Fibroblast of skin of abdomen (primary cell): Measurements from ENCODE around the gene APOB.

Source experiments
- DNase-seq: peaks from one replicate; pipeline ENCODE4 v3.0.0-alpha.2; 2013

The APOB gene

GRCh38 chr2:21002814-21003192 lies 41.1 kb downstream of the APOB start:
- no peak for DNase-seq

- DNase-seq = no peak
Observed at GRCh38 chr2:21001988-21002813, 41.7 kb downstream of the APOB start.

GRCh38 chr2:21001225-21001946 lies 42.5 kb downstream of the APOB start:
- DNase-seq = no peak

- no peak for DNase-seq
Observed at GRCh38 chr2:20999906-21000645, 43.8 kb downstream of the APOB start.

DNA sequence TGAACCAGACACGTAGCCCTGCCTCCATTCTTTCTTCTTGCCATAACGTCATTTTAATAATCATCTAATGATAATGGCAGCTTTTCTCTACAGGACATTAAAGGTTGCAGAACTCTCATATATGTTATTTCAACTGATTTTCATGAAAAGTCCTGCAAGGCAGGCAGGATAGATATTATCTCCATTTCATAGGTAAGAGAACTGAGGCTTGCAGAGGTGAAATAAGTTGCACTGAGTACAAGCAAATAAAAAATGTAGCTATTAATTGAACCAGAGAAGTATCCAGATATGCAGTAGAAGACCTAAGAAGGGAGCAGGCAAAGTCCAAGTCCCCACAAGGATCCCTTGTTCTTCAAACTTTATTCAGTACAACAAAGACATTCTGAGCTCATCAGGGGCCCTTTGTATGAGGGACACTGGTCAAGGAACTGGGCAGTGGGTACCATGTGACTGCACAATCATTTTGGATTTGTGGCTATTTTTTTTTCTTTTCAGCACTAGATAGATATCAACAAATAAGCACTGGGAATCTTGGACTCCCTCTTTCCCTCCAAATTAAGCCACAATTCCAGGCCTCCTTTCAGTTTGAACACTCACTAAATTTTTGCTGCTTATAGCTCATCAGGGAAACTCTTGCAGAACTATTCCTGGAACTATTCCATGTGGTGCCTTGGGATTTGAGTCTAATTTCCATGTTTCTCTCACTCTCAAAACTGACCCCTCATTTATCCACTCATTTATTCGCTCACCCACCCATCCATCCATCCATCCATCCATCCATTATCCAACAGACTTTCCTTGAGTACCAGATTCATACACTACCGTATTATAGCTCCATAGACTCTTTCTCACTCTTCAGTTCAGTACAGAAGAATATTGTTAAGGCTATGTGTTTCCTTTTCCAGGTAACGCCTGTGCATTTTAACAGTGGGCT lies 44.6 kb downstream of the APOB start:
- DNase-seq = no peak

- DNase-seq = no peak
Observed at GRCh38 chr2:20997953-20998722, 45.7 kb downstream of the APOB start.

DNA sequence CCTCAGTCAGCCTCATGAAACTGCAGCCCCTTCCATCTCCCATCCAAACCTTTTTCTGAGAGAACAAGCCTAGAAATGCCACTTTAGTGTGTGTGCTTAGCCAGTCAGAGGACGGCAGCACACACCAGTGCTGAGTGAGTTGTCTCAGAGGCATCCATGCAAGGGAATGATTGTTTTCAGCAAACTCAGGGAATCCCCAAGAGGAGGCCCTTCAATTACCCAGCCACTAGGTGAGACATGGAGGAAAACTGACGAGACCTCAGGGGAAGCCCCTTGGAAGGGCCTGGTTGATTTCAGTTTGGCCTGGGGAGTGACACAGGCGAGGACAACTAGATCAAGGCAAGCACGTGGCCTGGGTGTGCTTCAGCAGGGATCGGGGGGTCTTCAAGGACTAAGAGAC lies 49.7 kb downstream of the APOB start:
- DNase-seq = no peak

DNA sequence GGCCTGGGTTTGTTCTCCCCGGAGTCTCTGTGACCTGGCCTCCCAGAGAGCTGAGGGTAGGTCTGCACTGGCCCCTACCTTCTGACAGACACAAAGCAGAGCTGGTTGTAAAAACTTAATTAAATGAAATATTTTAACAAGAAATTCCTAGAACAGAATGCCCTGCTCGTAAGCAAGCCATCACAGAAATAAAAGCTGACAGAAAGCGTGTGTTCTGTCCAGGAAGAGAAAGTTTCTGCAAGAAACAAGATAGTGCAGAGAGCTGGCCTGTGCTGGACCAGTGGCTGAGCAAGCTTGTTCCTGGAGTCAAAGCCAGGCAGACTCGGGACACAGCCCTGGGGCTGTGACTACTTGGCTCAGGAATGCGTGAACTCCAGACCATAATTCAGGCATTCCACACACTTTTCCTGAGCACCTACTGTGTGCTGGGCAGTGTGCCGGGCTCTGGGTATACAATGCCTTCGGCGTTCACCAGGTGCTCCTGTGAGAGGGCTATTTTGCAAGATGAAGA lies 51.6 kb downstream of the APOB start:
- DNase-seq = peak; percentile 5

GRCh38 chr2:20990442-20991430 lies 53.1 kb downstream of the APOB start:
- DNase-seq = no peak

GRCh38 chr2:20989404-20989803 lies 54.5 kb downstream of the APOB start:
- DNase-seq = no peak

GRCh38 chr2:20988905-20989304 lies 55.0 kb downstream of the APOB start:
- DNase-seq = no peak

DNA sequence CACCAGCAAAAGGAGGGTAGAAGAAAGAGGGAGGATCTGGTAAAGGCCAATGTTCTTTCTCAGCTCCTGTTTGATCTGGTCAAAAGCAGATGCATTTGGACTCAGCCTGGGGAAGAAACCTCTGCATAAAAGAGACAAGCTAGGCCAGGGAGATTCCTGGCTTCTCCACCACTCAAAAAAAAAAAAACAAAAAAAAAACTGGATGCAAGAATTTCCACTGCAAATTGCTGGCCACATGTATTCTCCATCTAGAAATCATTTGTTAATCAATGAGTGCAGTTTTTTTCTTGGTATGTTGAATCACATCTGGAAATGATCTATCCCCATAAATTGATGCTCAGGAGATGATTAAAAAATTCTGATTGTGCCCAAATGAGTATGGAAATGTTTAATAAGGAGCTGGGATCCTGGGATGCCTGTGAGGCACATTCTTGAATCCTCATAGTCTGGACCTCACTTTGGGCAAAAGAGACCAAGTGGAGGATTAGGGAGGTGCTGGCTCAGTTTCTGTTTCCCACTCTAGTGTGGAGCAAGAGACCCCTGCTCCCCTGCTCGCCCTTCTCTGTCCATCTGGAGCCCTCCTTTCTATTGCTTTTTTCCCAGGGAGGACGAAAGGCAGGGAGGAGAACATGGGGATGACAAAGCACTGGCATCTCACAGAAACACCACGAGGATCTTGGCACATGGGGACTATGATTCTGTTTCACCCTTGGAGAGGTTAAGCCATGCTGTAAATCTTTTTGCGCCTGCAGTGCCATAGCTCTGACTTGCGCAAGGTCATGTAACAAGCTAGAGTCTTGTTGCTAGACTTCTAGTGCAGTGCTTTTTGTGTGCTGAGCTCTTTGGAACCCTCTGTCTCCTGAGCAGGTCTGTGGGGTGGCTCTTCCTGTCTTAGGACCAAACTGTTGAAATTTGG lies 57.6 kb downstream of the APOB start:
- no peak for DNase-seq

DNA sequence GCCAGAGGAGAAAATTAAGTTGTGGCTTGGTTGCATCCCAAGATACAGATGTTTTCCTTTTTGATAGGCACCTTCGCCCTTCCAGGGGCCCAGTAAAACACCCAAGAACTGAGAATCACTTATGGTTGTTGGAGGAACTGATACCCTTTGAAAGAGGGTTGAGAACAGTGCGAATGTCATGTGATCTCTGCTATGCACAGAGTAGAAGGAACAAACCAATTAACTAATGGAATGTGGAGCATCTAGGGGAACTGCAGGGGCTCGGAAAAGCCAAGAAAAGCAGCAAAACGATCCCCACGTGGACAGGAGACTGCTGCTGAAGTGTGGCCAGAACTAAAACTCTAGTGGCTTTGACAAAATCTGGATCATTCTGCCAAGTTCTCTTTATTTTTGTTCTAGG lies 58.8 kb downstream of the APOB start:
- no peak for DNase-seq

DNA sequence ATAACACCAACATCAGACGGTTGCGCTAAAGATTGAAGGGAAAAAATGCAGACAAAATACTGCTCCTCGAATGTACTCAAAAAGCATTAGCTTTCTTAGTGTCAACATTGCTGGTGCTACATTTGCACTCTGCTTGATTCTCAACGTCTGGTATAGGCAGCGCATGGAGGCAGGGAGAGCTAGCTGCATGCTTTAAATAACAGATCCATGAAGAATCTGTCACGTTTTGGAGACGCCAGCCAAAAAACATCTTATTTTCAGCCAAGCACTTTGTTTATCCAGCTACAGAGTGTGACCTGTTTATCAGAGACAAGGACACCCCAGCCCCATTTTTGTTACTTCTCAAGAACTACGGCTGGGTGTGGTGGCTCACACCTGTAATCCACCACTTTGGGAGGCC lies 59.5 kb downstream of the APOB start:
- DNase-seq = no peak

DNA sequence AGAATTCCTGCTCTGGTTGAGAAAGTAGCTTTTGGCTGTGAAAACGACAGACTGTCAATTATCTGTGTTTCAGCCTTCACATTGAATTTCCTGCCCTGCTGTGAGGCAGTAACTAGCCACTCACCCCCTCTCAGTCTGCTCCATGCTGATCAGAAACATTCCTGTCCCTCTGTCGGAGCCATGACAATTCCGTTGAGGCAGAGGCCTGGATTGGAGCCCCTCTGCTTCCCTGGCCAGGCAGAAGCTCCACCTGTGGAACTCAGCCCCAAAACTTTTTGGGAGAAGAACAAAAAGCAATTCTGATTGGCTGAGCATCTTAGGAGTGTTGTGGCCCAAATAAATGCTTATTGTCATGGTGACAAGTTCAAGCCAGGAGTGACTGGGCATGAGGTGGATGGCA lies 60.0 kb downstream of the APOB start:
- no peak for DNase-seq

DNA sequence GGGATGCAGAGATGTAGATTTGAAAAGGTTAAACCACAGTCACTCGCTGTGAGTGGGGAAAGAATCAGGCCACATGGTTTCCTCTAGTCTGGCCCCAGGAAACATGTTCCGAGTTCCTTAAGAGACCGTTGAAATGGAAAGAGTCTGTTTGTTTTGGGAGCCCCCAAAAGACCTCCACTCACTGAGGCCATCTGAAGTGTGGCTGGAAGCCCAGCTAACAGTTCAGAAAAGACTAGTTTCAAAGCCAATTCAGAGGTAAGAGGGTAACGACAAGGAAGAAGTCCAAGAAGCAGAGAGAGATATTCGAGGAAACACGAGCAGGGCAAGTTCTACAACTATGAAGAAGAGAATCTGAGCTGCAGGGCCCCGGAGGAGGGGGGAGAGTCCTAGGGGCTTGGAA lies 61.0 kb downstream of the APOB start:
- no peak for DNase-seq

GRCh38 chr2:20977520-20978180 lies 66.2 kb downstream of the APOB start:
- no peak for DNase-seq

DNA sequence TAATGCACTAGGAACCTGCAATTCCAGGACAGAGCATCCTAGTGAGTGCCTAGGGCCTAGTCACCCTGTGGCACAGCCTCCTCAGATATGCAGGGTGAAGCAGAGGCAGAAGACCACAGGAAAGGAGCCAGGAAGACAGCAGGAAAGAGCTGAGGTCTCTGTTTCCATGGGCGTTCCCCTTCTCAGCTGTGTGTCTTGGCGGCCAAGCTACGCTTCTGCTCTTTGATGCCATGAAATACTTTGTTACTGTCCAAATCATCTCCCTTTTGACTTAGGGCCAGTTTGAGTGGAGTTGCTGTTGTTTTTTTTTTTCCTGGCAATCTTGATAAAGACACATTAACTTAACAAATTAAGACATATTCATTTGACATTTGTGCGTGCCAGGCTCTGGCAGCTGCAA lies 67.3 kb downstream of the APOB start:
- DNase-seq = no peak
